ENCODE results near the gene CEP112. TPM values are rescaled to one million over a fixed set of nuclear protein-coding genes. Genes with fewer than 3 reads are reported as not detected.

The CEP112 gene
- total and polyA plus RNA-seq, 9 of the 15 experiments (the other 6 are each of a cell fraction or from before 2014, with no cell fraction given) = 0.84 TPM; not detected in 8

- H3K9ac ChIP-seq (ENCODE audit: insufficient read depth in 1 of 2, low read depth in 2 of 2, low read length in 2 of 2) = no peak overlapping the region
- in situ Hi-C loops (cut with MboI) (no loop called here), intact Hi-C loops (cut with micrococcal nuclease) (no loop called here)
- H3K4me3 ChIP-seq = no peak overlapping the region
- no peaks in the 10 kb centered on the region for H3K27me3 ChIP-seq (ENCODE audit: control insufficient read depth in 2 of 2, insufficient read depth in 2 of 2, low read length in 2 of 2)
- H3K4me2 ChIP-seq (ENCODE audit: insufficient read depth, low read length) = no peak overlapping the region
- FAIRE-seq (no peak), DNase-seq (ENCODE audit: extremely low read depth in 1 of 4, low spot score in 3 of 4) (no peak), ATAC-seq (no peak)
- no peaks in the 10 kb centered on the region for H4K20me1 ChIP-seq (replicated peaks; ENCODE audit: control insufficient read depth, insufficient read depth, low read length)
- no peaks in the 10 kb centered on the region for H3K79me2 ChIP-seq (ENCODE audit: control insufficient read depth, insufficient read depth, low read length)
- no peaks in the 10 kb centered on the region for H3K9me3 ChIP-seq (replicated peaks; ENCODE audit: control insufficient read depth, insufficient read depth, low read depth, low read length)
- H3K27ac ChIP-seq (ENCODE audit: extremely low read depth, low read depth, low read length) = no peak overlapping the region
- H2AFZ ChIP-seq (ENCODE audit: low read depth, low read length) = no peak overlapping the region
- no peaks in the 10 kb centered on the region for H3K36me3 ChIP-seq (ENCODE audit: control insufficient read depth, insufficient read depth, low read length)
- no TSS peak for BruUV-seq (replicated peaks)
- no peaks in the 10 kb centered on the region for H3K4me1 ChIP-seq (replicated peaks in 1 of 2; ENCODE audit: control insufficient read depth in 2 of 2, insufficient read depth in 2 of 2, low read length in 2 of 2)
- TF ChIP-seq ARHGAP35 (IDR thresholded peaks at IDR 0.05; ENCODE audit: partially characterized antibody) (no peak), RBFOX2 (IDR thresholded peaks at IDR 0.05; ENCODE audit: low read depth, low read length) (no peak), ZC3H11A (IDR thresholded peaks at IDR 0.05; ENCODE audit: low read depth, low read length) (no peak), CEBPB (tag; IDR thresholded peaks at IDR 0.05) (no peak), MYNN (IDR thresholded peaks at IDR 0.05) (no peak), MYNN (CRISPR knock-in tag; IDR thresholded peaks at IDR 0.05) (no peak), SMAD3 (CRISPR knock-in tag; conservative IDR thresholded peaks at IDR 0.05) (no peak), ZNF197 (CRISPR knock-in tag; IDR thresholded peaks at IDR 0.05; ENCODE audit: low read depth) (no peak), ZNF347 (CRISPR knock-in tag; IDR thresholded peaks at IDR 0.05; ENCODE audit: low read depth) (no peak)
- TF ChIP-seq, protein P1, sequence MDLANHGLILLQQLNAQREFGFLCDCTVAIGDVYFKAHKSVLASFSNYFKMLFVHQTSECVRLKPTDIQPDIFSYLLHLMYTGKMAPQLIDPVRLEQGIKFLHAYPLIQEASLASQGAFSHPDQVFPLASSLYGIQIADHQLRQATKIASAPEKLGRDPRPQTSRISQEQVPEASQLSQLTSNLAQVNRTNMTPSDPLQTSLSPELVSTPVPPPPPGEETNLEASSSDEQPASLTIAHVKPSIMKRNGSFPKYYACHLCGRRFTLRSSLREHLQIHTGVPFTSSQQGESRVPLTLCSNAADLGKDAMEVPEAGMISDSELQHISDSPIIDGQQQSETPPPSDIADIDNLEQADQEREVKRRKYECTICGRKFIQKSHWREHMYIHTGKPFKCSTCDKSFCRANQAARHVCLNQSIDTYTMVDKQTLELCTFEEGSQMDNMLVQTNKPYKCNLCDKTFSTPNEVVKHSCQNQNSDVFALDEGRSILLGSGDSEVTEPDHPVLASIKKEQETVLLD (IDR thresholded peaks at IDR 0.05) = no peak
- TF ChIP-seq, protein P2, sequence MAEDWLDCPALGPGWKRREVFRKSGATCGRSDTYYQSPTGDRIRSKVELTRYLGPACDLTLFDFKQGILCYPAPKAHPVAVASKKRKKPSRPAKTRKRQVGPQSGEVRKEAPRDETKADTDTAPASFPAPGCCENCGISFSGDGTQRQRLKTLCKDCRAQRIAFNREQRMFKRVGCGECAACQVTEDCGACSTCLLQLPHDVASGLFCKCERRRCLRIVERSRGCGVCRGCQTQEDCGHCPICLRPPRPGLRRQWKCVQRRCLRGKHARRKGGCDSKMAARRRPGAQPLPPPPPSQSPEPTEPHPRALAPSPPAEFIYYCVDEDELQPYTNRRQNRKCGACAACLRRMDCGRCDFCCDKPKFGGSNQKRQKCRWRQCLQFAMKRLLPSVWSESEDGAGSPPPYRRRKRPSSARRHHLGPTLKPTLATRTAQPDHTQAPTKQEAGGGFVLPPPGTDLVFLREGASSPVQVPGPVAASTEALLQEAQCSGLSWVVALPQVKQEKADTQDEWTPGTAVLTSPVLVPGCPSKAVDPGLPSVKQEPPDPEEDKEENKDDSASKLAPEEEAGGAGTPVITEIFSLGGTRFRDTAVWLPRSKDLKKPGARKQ (CRISPR knock-in tag; IDR thresholded peaks at IDR 0.05) = no peak
- CTCF ChIA-PET (ENCODE audit: low intra/inter-chr PET ratio) = no interaction called here
- POLR2A ChIA-PET = interaction anchor here (0.8 kb wide), 1 partner anchor 18 kb away, joined by 3 read pairs; no protein-coding TSS in a partner anchor
- WGBS (ENCODE audit: insufficient coverage, low coverage, missing lambda C conversion rate) = 0% methylated on average over 2 of the region's 2 CpGs
- H3K9me1 ChIP-seq (ENCODE audit: control insufficient read depth, insufficient read depth, low read length) = no peaks in the 10 kb centered on the region
These were observed 237.8 kb downstream of the CEP112 start for GRCh38 chr17:65954148-65954449.
